ENCODE results near the gene HNF1B. TPM values are rescaled to one million over a fixed set of nuclear protein-coding genes. Genes with fewer than 3 reads are reported as not detected.

HNF1B gene
- total RNA-seq, 2 experiments from 2014 or later: not detected

DNA sequence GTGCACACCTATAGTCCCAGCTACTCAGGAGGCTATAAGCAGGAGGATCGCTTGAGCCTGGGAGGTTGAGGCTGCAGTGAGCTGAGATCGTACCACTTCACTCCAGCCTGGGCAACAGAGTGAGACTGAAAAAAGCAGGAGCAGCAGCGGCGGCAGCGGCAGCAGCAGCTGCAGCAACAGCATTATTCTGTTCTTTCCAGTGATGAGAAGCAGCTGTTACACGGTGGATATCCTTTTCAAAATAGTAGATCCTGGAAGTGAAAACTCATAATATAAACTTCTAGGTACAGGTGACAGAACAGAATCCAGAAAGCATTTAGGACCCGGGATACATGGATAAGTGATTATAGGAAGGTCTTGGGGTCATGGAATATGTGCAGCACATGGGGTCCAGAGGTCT, 17.8 kb upstream of the HNF1B start:
- ChIA-PET POLR2A (no interaction called here), CTCF (no interaction called here)
- H3K27ac Mint-ChIP-seq: no peak overlapping the region
- peaks cover 17% of the 10 kb centered on the region for H3K4me1 Mint-ChIP-seq (ENCODE audit: low read depth)
- ATAC-seq (ENCODE audit: poor library complexity): no peak
- no peaks in the 10 kb centered on the region for H3K36me3 ChIP-seq (ENCODE audit: insufficient read depth, low read length)
- TF ChIP-seq, protein P1, sequence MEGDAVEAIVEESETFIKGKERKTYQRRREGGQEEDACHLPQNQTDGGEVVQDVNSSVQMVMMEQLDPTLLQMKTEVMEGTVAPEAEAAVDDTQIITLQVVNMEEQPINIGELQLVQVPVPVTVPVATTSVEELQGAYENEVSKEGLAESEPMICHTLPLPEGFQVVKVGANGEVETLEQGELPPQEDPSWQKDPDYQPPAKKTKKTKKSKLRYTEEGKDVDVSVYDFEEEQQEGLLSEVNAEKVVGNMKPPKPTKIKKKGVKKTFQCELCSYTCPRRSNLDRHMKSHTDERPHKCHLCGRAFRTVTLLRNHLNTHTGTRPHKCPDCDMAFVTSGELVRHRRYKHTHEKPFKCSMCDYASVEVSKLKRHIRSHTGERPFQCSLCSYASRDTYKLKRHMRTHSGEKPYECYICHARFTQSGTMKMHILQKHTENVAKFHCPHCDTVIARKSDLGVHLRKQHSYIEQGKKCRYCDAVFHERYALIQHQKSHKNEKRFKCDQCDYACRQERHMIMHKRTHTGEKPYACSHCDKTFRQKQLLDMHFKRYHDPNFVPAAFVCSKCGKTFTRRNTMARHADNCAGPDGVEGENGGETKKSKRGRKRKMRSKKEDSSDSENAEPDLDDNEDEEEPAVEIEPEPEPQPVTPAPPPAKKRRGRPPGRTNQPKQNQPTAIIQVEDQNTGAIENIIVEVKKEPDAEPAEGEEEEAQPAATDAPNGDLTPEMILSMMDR (IDR thresholded peaks at IDR 0.05): no peak
- no peak for DNase-seq
- H3K4me1 ChIP-seq (ENCODE audit: insufficient read depth, low read length): peaks cover 9% of the 10 kb centered on the region
- H3K27me3 Mint-ChIP-seq: peaks cover 62% of the 10 kb centered on the region
- intact Hi-C loops (cut with DNase I, micrococcal nuclease): no loop called here
- no peak overlapping the region for H3K4me3 ChIP-seq (ENCODE audit: low read length)
- H3K9me3 ChIP-seq (ENCODE audit: control insufficient read depth in 1 of 2, insufficient read depth in 1 of 2, low read length in 2 of 2): no peaks in the 10 kb centered on the region
- H3K36me3 Mint-ChIP-seq (ENCODE audit: low read depth): no peaks in the 10 kb centered on the region
- H3K9me3 Mint-ChIP-seq: no peaks in the 10 kb centered on the region
- H3K27ac ChIP-seq (ENCODE audit: low read depth in 1 of 2, low read length in 2 of 2): no peak overlapping the region
- peaks cover 16 to 18% of the 10 kb centered on the region in 2 experiments for H3K27me3 ChIP-seq (ENCODE audit: control insufficient read depth in 1 of 2, insufficient read depth in 2 of 2, low read length in 2 of 2)
- H3K4me3 Mint-ChIP-seq: no peak overlapping the region

DNA sequence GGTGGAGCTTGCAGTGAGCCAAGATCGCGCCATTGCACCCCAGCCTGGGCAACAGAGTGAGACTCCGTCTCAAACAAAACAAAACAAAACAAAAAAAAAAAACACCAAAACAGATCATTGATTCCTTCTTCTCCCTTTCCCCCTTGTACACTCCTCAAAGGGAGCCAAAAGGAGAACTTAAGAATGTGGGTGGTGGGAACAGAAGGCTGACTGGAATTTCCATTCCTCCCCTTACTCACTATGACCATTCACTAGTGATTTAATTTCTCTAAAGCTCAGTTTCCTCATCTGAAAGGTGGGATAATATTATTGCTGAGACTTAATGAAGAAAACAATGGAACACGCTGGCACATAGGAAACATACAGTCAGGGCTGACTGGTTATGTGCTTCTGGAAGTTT, 17.1 kb upstream of the HNF1B start:
- Mint-ChIP-seq H3K27ac (no peak overlapping the region), H3K4me1 (ENCODE audit: low read depth) (peaks cover 17% of the 10 kb centered on the region), H3K9me3 (no peaks in the 10 kb centered on the region), H3K27me3 (peaks cover 58% of the 10 kb centered on the region), H3K36me3 (ENCODE audit: low read depth) (no peaks in the 10 kb centered on the region), H3K4me3 (no peak overlapping the region)
- ChIA-PET CTCF (no interaction called here), POLR2A (no interaction called here)
- H3K27ac ChIP-seq (ENCODE audit: low read depth in 1 of 2, low read length in 2 of 2): no peak overlapping the region
- TF ChIP-seq, protein P1 (IDR thresholded peaks at IDR 0.05): no peak
- intact Hi-C loops (cut with DNase I, micrococcal nuclease): no loop called here
- no peak overlapping the region for H3K4me3 ChIP-seq (ENCODE audit: low read length)
- H3K27me3 ChIP-seq (ENCODE audit: control insufficient read depth in 1 of 2, insufficient read depth in 2 of 2, low read length in 2 of 2): peaks cover 16 to 18% of the 10 kb centered on the region in 2 experiments
- H3K36me3 ChIP-seq (ENCODE audit: insufficient read depth, low read length): no peaks in the 10 kb centered on the region
- no peak for DNase-seq
- H3K4me1 ChIP-seq (ENCODE audit: insufficient read depth, low read length): peaks cover 9% of the 10 kb centered on the region
- no peaks in the 10 kb centered on the region for H3K9me3 ChIP-seq (ENCODE audit: control insufficient read depth in 1 of 2, insufficient read depth in 1 of 2, low read length in 2 of 2)
- no peak for ATAC-seq (ENCODE audit: poor library complexity)

- Histone ChIP-seq H3K4me3 (ENCODE audit: low read length) (no peak overlapping the region), H3K27me3 (ENCODE audit: control insufficient read depth in 1 of 2, insufficient read depth in 2 of 2, low read length in 2 of 2) (peaks cover 16 to 18% of the 10 kb centered on the region in 2 experiments), H3K4me1 (ENCODE audit: insufficient read depth, low read length) (peaks cover 9% of the 10 kb centered on the region), H3K9me3 (ENCODE audit: control insufficient read depth in 1 of 2, insufficient read depth in 1 of 2, low read length in 2 of 2) (no peaks in the 10 kb centered on the region), H3K27ac (ENCODE audit: low read depth in 1 of 2, low read length in 2 of 2) (no peak overlapping the region), H3K36me3 (ENCODE audit: insufficient read depth, low read length) (no peaks in the 10 kb centered on the region)
- CTCF ChIA-PET: no interaction called here
- H3K36me3 Mint-ChIP-seq (ENCODE audit: low read depth): no peaks in the 10 kb centered on the region
- H3K9me3 Mint-ChIP-seq: no peaks in the 10 kb centered on the region
- DNase-seq: peak in 2 of 14 experiments; percentile 22 to 27
- POLR2A ChIA-PET: no interaction called here
- peaks cover 17% of the 10 kb centered on the region for H3K4me1 Mint-ChIP-seq (ENCODE audit: low read depth)
- intact Hi-C loops (cut with DNase I, micrococcal nuclease): no loop called here
- H3K27me3 Mint-ChIP-seq: peaks cover 59% of the 10 kb centered on the region
- no peak for ATAC-seq (ENCODE audit: poor library complexity)
- TF ChIP-seq, protein P1 (IDR thresholded peaks at IDR 0.05): no peak
- no peak overlapping the region for H3K27ac Mint-ChIP-seq
- H3K4me3 Mint-ChIP-seq: no peak overlapping the region
Measured at GRCh38 chr17:37761059-37761458, 16.2 kb upstream of the HNF1B start.
